SK-N-SH (cell line): ENCODE results near the gene MOB1A. TPM values are rescaled to one million over a fixed set of nuclear protein-coding genes. Genes with fewer than 3 reads are reported as not detected.
"Not testable (repeated sequence)": the region's sequence is repeated elsewhere in the genome, so short reads cannot be mapped to it uniquely, and the experiment has no call there.

Experiments
- CTCF ChIA-PET: fragments of 300-600, 350-600 bp; formaldehyde crosslinking; extraction: SDS; loops from one replicate; lab custom pipeline; 2021; lab: Yijun Ruan, JAX
- POLR2A ChIA-PET: fragments of 350-600 bp; sonication (Branson Sonifier 250); formaldehyde crosslinking; extraction: SDS; loops from one replicate; lab custom pipeline; 2020; ENCODE audit warnings: antibody characterized with exemption, inconsistent platforms; lab: Yijun Ruan, JAX
- DNase-seq: peaks from one replicate; pipeline ENCODE4 v3.0.0; 2012
- H2AFZ ChIP-seq: fragments of 200-600 bp; sonication (generic); 2 replicates; pipeline ENCODE4 v1.8.1; 2016; ENCODE audit warnings: antibody characterized with exemption, mild to moderate bottlenecking, low read depth
- H3F3A ChIP-seq: fragments of 200-600 bp; sonication (generic); replicated peaks from 2 replicates; pipeline ENCODE3; 2016; ENCODE audit warnings: antibody characterized with exemption, mild to moderate bottlenecking; ENCODE audit not compliant: insufficient read depth
- H3K27ac ChIP-seq, 2 experiments: fragments of 200-500 bp in 1 of 2; fragments of 200-600 bp in 1 of 2; sonication (Bioruptor generic) in 1 of 2; sonication (generic), shearing (Covaris generic) in 1 of 2; 2 replicates each; pipeline versions ENCODE4 v1.5.1 to v1.6.1; 2014 to 2016; ENCODE audit warnings: low read depth in 2 of 2, inconsistent platforms in 1 of 2, low read length in 1 of 2, mild to moderate bottlenecking in 1 of 2, mixed read lengths in 1 of 2
- H3K27me3 ChIP-seq: fragments of 200-600 bp; sonication (generic), shearing (Covaris generic); 2 replicates; pipeline ENCODE4 v1.6.1; 2016; ENCODE audit warnings: mixed run types; ENCODE audit not compliant: insufficient read depth
- H3K36me3 ChIP-seq, 2 experiments: fragments of 200-500 bp in 1 of 2; fragments of 200-600 bp in 1 of 2; sonication (Bioruptor generic) in 1 of 2; sonication (generic) in 1 of 2; replicated peaks in 1 of 2; 2 replicates each; pipeline versions ENCODE3 to v1.5.1; 2014 to 2016; ENCODE audit warnings: low read length in 1 of 2, mild to moderate bottlenecking in 1 of 2; ENCODE audit not compliant: insufficient read depth in 2 of 2, control insufficient read depth in 1 of 2
- H3K4me1 ChIP-seq, 2 experiments: fragments of 200-500 bp in 1 of 2; fragments of 200-600 bp in 1 of 2; sonication (Bioruptor generic) in 1 of 2; sonication (generic), shearing (Covaris generic) in 1 of 2; 2 replicates each; pipeline versions ENCODE4 v1.5.1 to v1.6.1; 2014 to 2016; ENCODE audit warnings: low read depth in 1 of 2, low read length in 1 of 2, mixed run types in 1 of 2; ENCODE audit not compliant: insufficient read depth in 2 of 2, control insufficient read depth in 1 of 2
- H3K4me2 ChIP-seq: fragments of 200-600 bp; sonication (generic), shearing (Covaris generic); 2 replicates; pipeline ENCODE4 v1.6.1; 2017; ENCODE audit warnings: mixed run types
- H3K4me3 ChIP-seq, 2 experiments: fragments of 200-500 bp in 1 of 2; fragments of 200-600 bp in 1 of 2; sonication (Bioruptor generic) in 1 of 2; sonication (generic), shearing (Covaris generic) in 1 of 2; 2 replicates each; pipeline versions ENCODE4 v1.5.1 to v1.8.1; 2014 to 2016; ENCODE audit warnings: low read depth in 2 of 2, inconsistent platforms in 1 of 2, low read length in 1 of 2, mild to moderate bottlenecking in 1 of 2, mixed read lengths in 1 of 2, moderate library complexity in 1 of 2
- H3K79me2 ChIP-seq: fragments of 200-600 bp; sonication (generic); 2 replicates; pipeline ENCODE4 v1.8.1; 2017; ENCODE audit warnings: mild to moderate bottlenecking; ENCODE audit not compliant: insufficient read depth
- H3K9ac ChIP-seq: fragments of 200-600 bp; sonication (generic); 2 replicates; pipeline ENCODE4 v1.6.1; 2017; ENCODE audit warnings: mixed run types
- H3K9me2 ChIP-seq: fragments of 200-600 bp; sonication (generic); 2 replicates; pipeline ENCODE4 v1.6.1; 2017; ENCODE audit warnings: mixed run types
- H3K9me3 ChIP-seq: fragments of 200-600 bp; sonication (generic); 2 replicates; pipeline ENCODE4 v1.6.1; 2017; ENCODE audit warnings: mixed run types, mild to moderate bottlenecking, moderate library complexity
- H4K20me1 ChIP-seq: fragments of 200-600 bp; sonication (generic); 2 replicates; pipeline ENCODE4 v1.6.1; 2017; ENCODE audit warnings: mild to moderate bottlenecking, mixed run types; ENCODE audit not compliant: insufficient read depth
- ELF1 ChIP-seq: IDR thresholded peaks from 2 replicates; pipeline ENCODE4 v1.4.0; 2012
- EP300 ChIP-seq, 2 experiments: IDR thresholded peaks; 2 replicates each; pipeline versions ENCODE4 v1.4.0 to v1.6.1; 2012; ENCODE audit warnings: borderline replicate concordance in 1 of 2, low read depth in 1 of 2, low read length in 1 of 2
- FOSL2 ChIP-seq: IDR thresholded peaks from 2 replicates; pipeline ENCODE4 v1.4.0; 2012; ENCODE audit warnings: low read depth, mild to moderate bottlenecking, moderate library complexity, borderline replicate concordance
- IRF3 ChIP-seq: fragments of 150-350 bp; IDR thresholded peaks from 2 replicates; pipeline ENCODE4 v1.6.1; 2016; ENCODE audit warnings: mild to moderate bottlenecking, low read depth, low read length
- JUND ChIP-seq: IDR thresholded peaks from 2 replicates; pipeline ENCODE4 v1.4.0; 2012
- MXI1 ChIP-seq: IDR thresholded peaks from 2 replicates; pipeline ENCODE4 v1.6.1; 2012; ENCODE audit warnings: mild to moderate bottlenecking, low read depth, low read length, improper control_type of control experiment
- NFIC ChIP-seq: IDR thresholded peaks from 2 replicates; pipeline ENCODE4 v1.4.0; 2012; ENCODE audit warnings: borderline replicate concordance
- NRF1 ChIP-seq: IDR thresholded peaks from 2 replicates; pipeline ENCODE4 v1.6.1; 2012; ENCODE audit warnings: low read depth, mild to moderate bottlenecking, low read length
- POLR2AphosphoS5 ChIP-seq: IDR thresholded peaks from 2 replicates; pipeline ENCODE4 v1.6.1; 2012; ENCODE audit warnings: low read depth, low read length
- RAD21 ChIP-seq: IDR thresholded peaks from 2 replicates; pipeline ENCODE4 v1.6.1; 2012; ENCODE audit warnings: mild to moderate bottlenecking, low read length
- RCOR1 ChIP-seq: fragments of 150-350 bp; IDR thresholded peaks from 2 replicates; pipeline ENCODE4 v1.6.1; 2017; ENCODE audit warnings: antibody characterized with exemption, low read length
- REST ChIP-seq: IDR thresholded peaks from 2 replicates; pipeline ENCODE4 v1.6.1; 2012; ENCODE audit warnings: mild to moderate bottlenecking, low read depth, low read length, moderate library complexity
- RFX5 ChIP-seq: IDR thresholded peaks from 2 replicates; pipeline ENCODE4 v1.6.1; 2012; ENCODE audit warnings: mild to moderate bottlenecking, improper control_type of control experiment, low read length
- RXRA ChIP-seq: IDR thresholded peaks from 2 replicates; pipeline ENCODE4 v1.4.0; 2012; ENCODE audit warnings: low read depth, mild to moderate bottlenecking, borderline replicate concordance
- TCF12 ChIP-seq: IDR thresholded peaks from 2 replicates; pipeline ENCODE4 v1.4.0; 2012
- TEAD4 ChIP-seq: IDR thresholded peaks from 2 replicates; pipeline ENCODE4 v1.4.0; 2012; ENCODE audit warnings: mild to moderate bottlenecking, borderline replicate concordance; ENCODE audit not compliant: insufficient read depth
- WGBS: methylation state at CpG from one replicate; pipeline ENCODE4 v1.1.6; 2017; ENCODE audit warnings: low lambda C conversion rate; 5-methylcytosine and 5-hydroxymethylcytosine counted together
- polyA plus RNA-seq, 3 experiments: library from polyadenylated mRNA; depleted of rRNA; stranded (reverse); fragments of >200 nt; gene quantifications; 2 replicates each; pipeline ENCODE4 v1.2.3, GENCODE V29; 2012

MOB1A gene
- polyA plus RNA-seq, 1 of the 3 experiments (the other 2 are of a cell fraction), result 15.3 TPM

GRCh38 chr2:74216642-74217041 is 38.0 kb upstream of the MOB1A start:
- ChIA-PET CTCF (interaction anchor here (1.0 kb wide), 1 partner anchor 61 kb away, joined by 4 read pairs; no protein-coding TSS in a partner anchor), POLR2A (interaction anchor here (1.0 kb wide), 1 partner anchor 18 kb away, joined by 3 read pairs; no protein-coding TSS in a partner anchor)
- Histone ChIP-seq H3K9me3 (no peaks in the 10 kb centered on the region), H3K27me3 (no peaks in the 10 kb centered on the region), H3K4me3 (no peak overlapping the region), H3K4me2 (no peak overlapping the region), H2AFZ (no peak overlapping the region), H3K4me1 (no peaks in the 10 kb centered on the region), H3K9me2 (no peaks in the 10 kb centered on the region), H3K9ac (no peak overlapping the region), H4K20me1 (0 out of 2 replicates have a peak, but pooled peaks cover 3% of the 10 kb centered on the region), H3K27ac (no peak overlapping the region), H3K79me2 (0 out of 2 replicates have a peak, but pooled peaks cover 6% of the 10 kb centered on the region), H3K36me3 (peaks cover 35 to 61% of the 10 kb centered on the region in 2 experiments), H3F3A (no peaks in the 10 kb centered on the region)
- no peak for DNase-seq
- TF ChIP-seq ELF1 (no peak), RXRA (no peak), RAD21 (no peak), RCOR1 (no peak), NRF1 (no peak), FOSL2 (no peak), IRF3 (no peak), JUND (no peak), MXI1 (no peak), EP300 (IDR thresholded peaks at IDR 0.05; ENCODE audit: borderline replicate concordance in 1 of 2, low read depth in 1 of 2, low read length in 1 of 2) (no peak)
- WGBS, result 92% methylated on average over 2 of the region's 2 CpGs

- H3K36me3 ChIP-seq, result peaks cover 41 to 63% of the 10 kb centered on the region in 2 experiments
- H3K27ac ChIP-seq, H3K9me3 ChIP-seq, DNase-seq, H3K79me2 ChIP-seq, H3K4me3 ChIP-seq, H3K4me2 ChIP-seq, H3K27me3 ChIP-seq, H4K20me1 ChIP-seq, H3K9ac ChIP-seq, H3F3A ChIP-seq, H3K4me1 ChIP-seq, H3K9me2 ChIP-seq, H2AFZ ChIP-seq: not testable (repeated sequence)
- WGBS, result 97% methylated on average over 6 of the region's 6 CpGs
- POLR2A ChIA-PET, result interaction anchor here (1.0 kb wide), 1 partner anchor 17 kb away, joined by 3 read pairs; no protein-coding TSS in a partner anchor
- CTCF ChIA-PET, result interaction anchor here (0.6 to 1.0 kb wide), 3 partner anchors 34 to 119 kb away, joined by 3 to 5 read pairs (median 4); no protein-coding TSS in a partner anchor
Observed at GRCh38 chr2:74215771-74216170, 37.1 kb upstream of the MOB1A start.

GRCh38 chr2:74212702-74213410 is 34.2 kb upstream of the MOB1A start:
- Histone ChIP-seq H3K79me2 (peaks cover 20% of the 10 kb centered on the region), H3K36me3 (peaks cover 48 to 75% of the 10 kb centered on the region in 2 experiments), H3K27ac (no peak overlapping the region), H3K27me3 (no peaks in the 10 kb centered on the region), H3K9me3 (no peaks in the 10 kb centered on the region), H3K4me2 (no peak overlapping the region), H4K20me1 (peaks cover 14% of the 10 kb centered on the region), H3K9me2 (no peaks in the 10 kb centered on the region), H2AFZ (no peak overlapping the region), H3K4me3 (no peak overlapping the region), H3K9ac (no peak overlapping the region), H3F3A (no peaks in the 10 kb centered on the region), H3K4me1 (no peaks in the 10 kb centered on the region)
- ChIA-PET CTCF (interaction anchor here (1.9 kb wide), 1 partner anchor 37 kb away, joined by 6 read pairs; no protein-coding TSS in a partner anchor), POLR2A (no interaction called here)
- WGBS, result 96% methylated on average over 3 of the region's 3 CpGs
- no peak for DNase-seq
- TF ChIP-seq TEAD4 (no peak), NFIC (no peak), REST (no peak), RFX5 (no peak), TCF12 (no peak), NRF1 (no peak), FOSL2 (no peak), RXRA (no peak), IRF3 (no peak), JUND (no peak), POLR2AphosphoS5 (no peak)
